GM19328 (cell line): Measurements from ENCODE around the gene KCNH3.
"Not testable (repeated sequence)": the region's sequence is repeated elsewhere in the genome, so short reads cannot be mapped to it uniquely, and the experiment has no call there.

Source experiments
- ATAC-seq: cut with Tn5 transposase; IDR thresholded peaks from one replicate; pipeline ENCODE4 v1.9.1; 2021; ENCODE audit warnings: mild to moderate bottlenecking, moderate library complexity; ENCODE audit not compliant: unreplicated experiment

Gene KCNH3

DNA sequence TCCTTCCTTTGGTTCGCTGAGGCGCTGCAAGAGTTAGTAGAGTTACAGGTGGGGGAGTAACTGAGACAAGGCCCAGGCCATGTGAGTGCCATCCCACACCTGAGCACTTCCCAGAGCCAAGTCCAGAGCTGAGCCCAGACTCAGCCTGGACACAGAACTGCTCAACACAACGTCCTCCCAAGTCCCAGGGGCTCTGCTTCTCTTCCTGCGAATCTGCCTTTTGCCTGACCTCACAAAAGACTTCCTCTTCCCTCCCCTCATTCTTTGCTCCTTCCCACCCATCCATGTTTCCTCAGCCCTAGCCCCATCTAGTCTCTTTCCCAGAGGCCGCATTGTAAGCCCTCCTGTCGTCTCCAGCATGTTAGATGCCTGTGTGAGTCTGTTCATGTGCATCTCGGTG is 45.8 kb downstream of the KCNH3 start:
- ATAC-seq, result no peak

DNA sequence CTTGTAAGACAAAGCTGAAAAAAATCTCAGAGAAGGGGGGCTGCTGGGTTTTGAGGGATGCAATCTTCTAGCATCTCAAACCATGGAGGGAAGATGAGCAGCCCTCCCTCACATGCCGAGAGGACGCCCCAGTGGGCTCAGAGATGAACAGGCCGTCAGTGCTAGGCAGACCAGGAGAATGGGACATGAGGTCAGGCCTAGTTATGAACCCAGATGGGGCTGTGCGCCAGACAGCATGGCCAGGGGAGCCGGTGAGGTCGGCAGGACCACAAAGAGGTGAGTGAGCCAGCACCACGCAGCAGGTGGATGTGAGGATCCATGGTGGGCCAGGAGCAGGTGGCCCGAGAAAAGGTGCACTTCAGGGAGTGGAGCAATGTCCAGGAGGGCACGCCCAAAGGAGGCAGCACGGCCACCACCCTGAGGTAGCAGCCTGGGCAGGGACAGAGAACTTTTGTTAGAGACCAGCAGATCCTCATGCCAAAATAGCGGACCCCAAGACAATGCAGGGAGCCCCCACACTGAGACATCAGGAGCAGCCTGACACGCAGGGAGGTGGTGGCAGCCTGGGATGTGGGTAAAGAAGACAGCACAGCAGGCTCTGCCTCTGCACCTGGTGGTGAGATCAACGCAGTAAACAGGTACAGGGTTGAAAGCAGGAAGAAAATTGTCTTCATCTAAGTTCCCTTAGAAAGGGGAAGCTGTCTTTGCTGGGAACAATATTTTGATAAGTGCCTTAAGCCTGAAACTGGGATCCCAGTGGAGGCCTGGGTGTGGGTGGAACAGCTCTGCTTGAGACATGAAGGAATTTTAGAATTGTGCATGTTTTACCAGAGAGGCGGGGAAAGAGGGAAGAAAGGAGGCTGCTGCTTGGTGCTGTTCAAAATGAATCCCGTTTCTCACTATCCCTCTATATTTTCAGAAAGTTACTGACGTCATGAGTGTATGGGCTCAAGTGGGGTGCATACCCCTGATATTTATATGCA is 46.9 kb downstream of the KCNH3 start:
- no peak for ATAC-seq

- no peak for ATAC-seq
Observed at GRCh38 chr12:49587174-49587908, 48.5 kb downstream of the KCNH3 start.

DNA sequence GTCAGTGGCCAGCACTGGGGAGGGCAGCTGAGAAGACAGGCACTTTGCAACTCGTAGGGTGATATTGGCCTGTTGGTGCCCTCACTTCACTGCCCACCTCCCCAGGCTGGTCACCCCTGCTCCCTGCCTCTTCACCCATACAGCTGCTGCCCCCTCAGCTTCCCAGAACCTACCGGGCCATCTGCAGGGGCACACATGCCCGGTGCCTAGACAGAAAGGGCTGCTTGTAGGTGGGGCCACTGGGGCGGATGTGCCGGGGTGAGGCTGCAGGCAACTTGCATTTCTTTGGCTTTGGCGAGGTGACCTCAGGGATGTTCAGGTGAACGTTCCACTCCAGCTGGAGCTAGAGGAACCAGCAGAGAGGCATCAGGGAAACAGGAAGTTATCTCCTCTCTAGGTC is 49.5 kb downstream of the KCNH3 start:
- no peak for ATAC-seq

DNA sequence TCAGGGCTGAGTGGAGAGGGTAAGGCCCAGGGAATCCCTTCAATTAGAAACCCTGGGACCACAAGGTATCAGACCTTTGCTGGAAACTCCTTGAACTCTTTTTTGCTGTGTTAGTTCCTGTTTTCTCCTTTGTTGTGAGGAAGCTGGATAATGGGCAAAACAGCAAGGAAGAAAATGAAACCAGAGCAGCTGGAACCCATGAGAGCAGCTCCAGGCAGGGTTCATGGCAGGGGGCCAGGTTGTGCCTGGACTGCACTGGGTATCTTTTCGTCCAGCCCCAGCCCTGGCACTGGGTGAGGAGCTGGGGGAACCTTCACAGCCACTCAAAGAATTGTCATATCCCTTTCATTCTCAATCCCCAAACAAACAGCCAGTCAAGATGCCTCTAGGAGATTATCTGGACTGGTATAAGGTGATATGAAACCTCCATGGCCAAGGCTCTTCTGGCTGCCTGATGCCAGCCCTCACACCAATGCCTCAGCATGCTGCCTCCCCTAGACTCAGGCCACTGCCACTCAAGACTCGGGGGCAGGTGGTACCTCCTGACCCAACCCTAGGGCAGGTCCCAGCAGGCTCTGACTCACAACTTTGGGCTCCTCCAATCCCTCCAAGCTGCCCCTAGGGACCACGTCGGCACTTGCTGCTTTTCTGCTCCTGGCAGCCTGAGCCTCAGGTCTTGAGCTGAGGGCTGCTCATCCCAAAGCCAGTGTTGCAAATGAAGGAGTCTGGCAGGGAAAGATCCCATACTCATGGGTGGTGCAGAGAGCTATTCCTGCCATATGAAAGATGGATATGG is 50.1 kb downstream of the KCNH3 start:
- ATAC-seq, result no peak

GRCh38 chr12:49598527-49598926 is 59.7 kb downstream of the KCNH3 start:
- ATAC-seq, result no peak

DNA sequence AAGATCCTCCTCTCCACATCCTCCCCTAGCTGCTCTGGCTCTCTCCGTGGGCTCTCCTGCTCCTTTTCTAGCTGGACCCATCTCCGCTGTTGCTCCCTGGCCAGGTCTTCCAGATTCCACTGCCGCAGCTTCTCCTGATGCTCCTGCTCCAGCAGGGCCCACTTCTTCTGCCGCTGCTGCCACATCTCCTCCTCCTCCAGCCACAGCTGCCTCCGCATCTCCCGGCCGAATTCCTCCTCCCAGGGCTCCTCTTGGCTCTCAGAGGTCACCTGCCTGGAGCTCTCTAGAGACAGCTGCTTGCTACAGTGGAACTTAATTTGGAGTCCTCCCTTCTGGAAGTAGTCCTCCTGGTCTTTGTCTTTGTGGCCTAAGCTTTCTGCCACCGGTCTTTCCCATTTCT is 61.1 kb downstream of the KCNH3 start:
- no peak for ATAC-seq

GRCh38 chr12:49603721-49604120 is 64.9 kb downstream of the KCNH3 start:
- no peak for ATAC-seq

DNA sequence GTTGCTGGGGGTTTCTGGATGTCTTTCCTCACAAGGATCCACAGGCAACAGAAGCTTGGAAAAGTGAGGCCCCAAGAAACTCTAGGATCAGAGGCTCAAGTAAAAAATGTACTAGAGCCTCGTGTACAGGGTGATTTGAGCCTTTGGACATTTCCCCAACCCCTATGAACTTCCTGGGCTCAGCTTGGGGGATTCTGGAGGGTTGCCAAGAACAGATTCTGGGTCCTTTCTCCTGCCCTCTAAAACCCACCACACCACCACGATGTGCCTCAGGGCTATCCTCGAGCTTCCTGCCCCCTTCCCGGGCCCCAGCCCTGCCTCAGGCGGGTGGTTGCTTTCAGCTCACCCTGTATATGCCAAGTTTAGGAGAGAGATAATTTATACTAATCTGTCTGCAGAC is 66.0 kb downstream of the KCNH3 start:
- no peak for ATAC-seq

DNA sequence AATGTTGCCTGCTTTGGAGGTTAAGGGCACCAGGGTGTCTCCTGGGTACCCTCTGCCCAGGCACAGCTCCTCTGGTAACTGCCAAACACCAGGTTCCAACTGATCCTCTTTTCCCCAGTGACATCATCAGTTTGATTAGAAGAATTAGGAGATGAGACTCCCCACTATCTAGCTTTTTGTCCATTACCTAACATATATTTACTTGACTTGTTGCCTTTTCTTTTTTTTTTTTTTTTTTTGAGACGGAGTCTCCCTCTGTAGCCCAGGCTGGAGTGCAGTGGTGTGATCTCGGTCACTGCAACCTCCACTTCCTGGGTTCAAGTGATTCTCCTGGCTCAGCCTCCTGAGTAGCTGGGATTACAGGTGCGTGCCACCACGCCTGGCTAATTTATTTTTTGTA is 66.7 kb downstream of the KCNH3 start, which contains the start of gene FAM186B:
TSS of gene FAM186B (minus strand) at position 101 of the 400 bp plus-strand sequence. CDS start 162 bp downstream, outside the sequence.
- not testable (repeated sequence) for ATAC-seq
